ENCODE measurements around the gene MYLK2. TPM values are rescaled to one million over a fixed set of nuclear protein-coding genes. Genes with fewer than 3 reads are reported as not detected.
"Not testable (repeated sequence)": the region's sequence is repeated elsewhere in the genome, so short reads cannot be mapped to it uniquely, and the experiment has no call there.

The MYLK2 gene
- total RNA-seq, 3 donors from 2014 or later (not counting 1 experiment from before 2014, with no cell fraction given): 0.12 TPM; not detected in 2

- Histone ChIP-seq H3K9me3 (ENCODE audit: control insufficient read depth, insufficient read depth, low read length) (no peaks in the 10 kb centered on the region), H3K36me3 (ENCODE audit: control insufficient read depth, insufficient read depth, low read length) (no peaks in the 10 kb centered on the region), H3K4me3 (ENCODE audit: low read length) (no peak overlapping the region), H3K27ac (ENCODE audit: low read length) (no peak overlapping the region), H3K27me3 (ENCODE audit: control insufficient read depth, insufficient read depth, low read length) (no peaks in the 10 kb centered on the region), H3K4me1 (ENCODE audit: control insufficient read depth, insufficient read depth, low read length) (peaks cover 7% of the 10 kb centered on the region)
- DNase-seq: no peak
- no peak overlapping the region for H3K27ac Mint-ChIP-seq
- no peak for ATAC-seq
- no peaks in the 10 kb centered on the region for H3K9me3 Mint-ChIP-seq
- WGBS (ENCODE audit: insufficient coverage): 81% methylated on average over 14 of the region's 14 CpGs
- no peak overlapping the region for H3K4me3 Mint-ChIP-seq
- no peaks in the 10 kb centered on the region for H3K36me3 Mint-ChIP-seq
- peaks cover 0 to 4% of the 10 kb centered on the region in 2 donors for H3K27me3 Mint-ChIP-seq (ENCODE audit: low read depth in 2 of 2)
- intact Hi-C loops (cut with micrococcal nuclease): loop anchor here (5.0 kb wide), 1 partner anchor 828 kb away; no protein-coding TSS in a partner anchor
- no peak for TF ChIP-seq CTCF (IDR thresholded peaks at IDR 0.05)
- peaks cover 0 to 6% of the 10 kb centered on the region in 2 donors for H3K4me1 Mint-ChIP-seq
Measured at GRCh38 chr20:31824554-31825313, 5.6 kb downstream of the MYLK2 start.

- no peaks in the 10 kb centered on the region for H3K27me3 ChIP-seq (ENCODE audit: control insufficient read depth, insufficient read depth, low read length)
- intact Hi-C loops (cut with micrococcal nuclease): no loop called here
- H3K4me3 Mint-ChIP-seq: no peak overlapping the region
- peaks cover 0 to 6% of the 10 kb centered on the region in 2 donors for H3K4me1 Mint-ChIP-seq
- ATAC-seq (no peak), DNase-seq (no peak)
- H3K4me3 ChIP-seq (ENCODE audit: low read length): no peak overlapping the region
- 92% methylated on average over 5 of the region's 5 CpGs for WGBS (ENCODE audit: insufficient coverage)
- no peaks in the 10 kb centered on the region for H3K9me3 ChIP-seq (ENCODE audit: control insufficient read depth, insufficient read depth, low read length)
- H3K9me3 Mint-ChIP-seq: no peaks in the 10 kb centered on the region
- peaks cover 0 to 4% of the 10 kb centered on the region in 2 donors for H3K27me3 Mint-ChIP-seq (ENCODE audit: low read depth in 2 of 2)
- TF ChIP-seq CTCF (IDR thresholded peaks at IDR 0.05): no peak
- no peak overlapping the region for H3K27ac ChIP-seq (ENCODE audit: low read length)
- H3K27ac Mint-ChIP-seq: no peak overlapping the region
- H3K36me3 Mint-ChIP-seq: no peaks in the 10 kb centered on the region
- H3K36me3 ChIP-seq (ENCODE audit: control insufficient read depth, insufficient read depth, low read length): no peaks in the 10 kb centered on the region
- peaks cover 7% of the 10 kb centered on the region for H3K4me1 ChIP-seq (ENCODE audit: control insufficient read depth, insufficient read depth, low read length)
Measured at GRCh38 chr20:31826074-31826473, 6.9 kb downstream of the MYLK2 start.

GRCh38 chr20:31827059-31827458 lies 7.9 kb downstream of the MYLK2 start:
- Histone ChIP-seq H3K36me3 (ENCODE audit: control insufficient read depth, insufficient read depth, low read length) (no peaks in the 10 kb centered on the region), H3K9me3 (ENCODE audit: control insufficient read depth, insufficient read depth, low read length) (no peaks in the 10 kb centered on the region), H3K4me3 (ENCODE audit: low read length) (no peak overlapping the region), H3K27ac (ENCODE audit: low read length) (no peak overlapping the region), H3K4me1 (ENCODE audit: control insufficient read depth, insufficient read depth, low read length) (peaks cover 7% of the 10 kb centered on the region), H3K27me3 (ENCODE audit: control insufficient read depth, insufficient read depth, low read length) (no peaks in the 10 kb centered on the region)
- DNase-seq (no peak), ATAC-seq (no peak)
- Mint-ChIP-seq H3K36me3 (no peaks in the 10 kb centered on the region), H3K27me3 (ENCODE audit: low read depth in 2 of 2) (peaks cover 0 to 3% of the 10 kb centered on the region in 2 donors), H3K9me3 (no peaks in the 10 kb centered on the region), H3K4me3 (no peak overlapping the region), H3K27ac (no peak overlapping the region), H3K4me1 (peaks cover 0 to 6% of the 10 kb centered on the region in 2 donors)
- WGBS (ENCODE audit: insufficient coverage): 88% methylated on average over 2 of the region's 2 CpGs
- intact Hi-C loops (cut with micrococcal nuclease): no loop called here
- no peak for TF ChIP-seq CTCF (IDR thresholded peaks at IDR 0.05)

- H3K4me1 Mint-ChIP-seq; H3K4me3 ChIP-seq (ENCODE audit: low read length); H3K4me3 Mint-ChIP-seq; intact Hi-C loops (cut with micrococcal nuclease); H3K9me3 Mint-ChIP-seq; H3K27me3 Mint-ChIP-seq (ENCODE audit: low read depth in 2 of 2); H3K36me3 Mint-ChIP-seq; DNase-seq; H3K27me3 ChIP-seq (ENCODE audit: control insufficient read depth, insufficient read depth, low read length); H3K9me3 ChIP-seq (ENCODE audit: control insufficient read depth, insufficient read depth, low read length); H3K36me3 ChIP-seq (ENCODE audit: control insufficient read depth, insufficient read depth, low read length); H3K27ac ChIP-seq (ENCODE audit: low read length); H3K4me1 ChIP-seq (ENCODE audit: control insufficient read depth, insufficient read depth, low read length); H3K27ac Mint-ChIP-seq; ATAC-seq: not testable (repeated sequence)
- WGBS (ENCODE audit: insufficient coverage): 95% methylated on average over 11 of the region's 11 CpGs
Measured at GRCh38 chr20:31828016-31828415, 8.9 kb downstream of the MYLK2 start.

All from natural killer cell (primary cell).